ENCODE measurements around the gene ITPK1. TPM values are rescaled to one million over a fixed set of nuclear protein-coding genes. Genes with fewer than 3 reads are reported as not detected.

Gene ITPK1
- total RNA-seq, 4 donors from 2014 or later: 37.5 to 47.5 (median 41.4) TPM

- TF ChIP-seq, protein P1, sequence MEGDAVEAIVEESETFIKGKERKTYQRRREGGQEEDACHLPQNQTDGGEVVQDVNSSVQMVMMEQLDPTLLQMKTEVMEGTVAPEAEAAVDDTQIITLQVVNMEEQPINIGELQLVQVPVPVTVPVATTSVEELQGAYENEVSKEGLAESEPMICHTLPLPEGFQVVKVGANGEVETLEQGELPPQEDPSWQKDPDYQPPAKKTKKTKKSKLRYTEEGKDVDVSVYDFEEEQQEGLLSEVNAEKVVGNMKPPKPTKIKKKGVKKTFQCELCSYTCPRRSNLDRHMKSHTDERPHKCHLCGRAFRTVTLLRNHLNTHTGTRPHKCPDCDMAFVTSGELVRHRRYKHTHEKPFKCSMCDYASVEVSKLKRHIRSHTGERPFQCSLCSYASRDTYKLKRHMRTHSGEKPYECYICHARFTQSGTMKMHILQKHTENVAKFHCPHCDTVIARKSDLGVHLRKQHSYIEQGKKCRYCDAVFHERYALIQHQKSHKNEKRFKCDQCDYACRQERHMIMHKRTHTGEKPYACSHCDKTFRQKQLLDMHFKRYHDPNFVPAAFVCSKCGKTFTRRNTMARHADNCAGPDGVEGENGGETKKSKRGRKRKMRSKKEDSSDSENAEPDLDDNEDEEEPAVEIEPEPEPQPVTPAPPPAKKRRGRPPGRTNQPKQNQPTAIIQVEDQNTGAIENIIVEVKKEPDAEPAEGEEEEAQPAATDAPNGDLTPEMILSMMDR (IDR thresholded peaks at IDR 0.05): no peak
- TF ChIP-seq POLR2A (IDR thresholded peaks at IDR 0.05): no peak
- WGBS, 2 donors: 93 to 96% methylated on average over 18 to 20 of the region's 20 CpGs
- DNase-seq (ENCODE audit: low spot score in 2 of 2): no peak
- intact Hi-C loops (cut with DNase I; ENCODE audit: low total_unique reads): no loop called here
- no peak overlapping the region for H3K4me3 ChIP-seq (ENCODE audit: low read depth, poor library complexity, severe bottlenecking)
These were observed 153.5 kb downstream of the ITPK1 start for GRCh38 chr14:92962031-92962830.

- DNase-seq (ENCODE audit: low spot score in 2 of 2): no peak
- WGBS, 2 donors: 87 to 97% methylated on average over 7 of the region's 7 CpGs
- TF ChIP-seq, protein P1 (IDR thresholded peaks at IDR 0.05): no peak
- no peak for TF ChIP-seq POLR2A (IDR thresholded peaks at IDR 0.05)
- intact Hi-C loops (cut with DNase I; ENCODE audit: low total_unique reads): no loop called here
- no peak overlapping the region for H3K4me3 ChIP-seq (ENCODE audit: low read depth, poor library complexity, severe bottlenecking)
These were observed 154.2 kb downstream of the ITPK1 start for GRCh38 chr14:92961567-92961855.

GRCh38 chr14:92960706-92961566 lies 154.8 kb downstream of the ITPK1 start:
- intact Hi-C loops (cut with DNase I; ENCODE audit: low total_unique reads): no loop called here
- TF ChIP-seq POLR2A (IDR thresholded peaks at IDR 0.05): no peak
- TF ChIP-seq, protein P1 (IDR thresholded peaks at IDR 0.05): no peak
- WGBS, 2 donors: 65 to 80% methylated on average over 17 to 18 of the region's 18 CpGs
- DNase-seq (ENCODE audit: low spot score in 2 of 2): no peak
- H3K4me3 ChIP-seq (ENCODE audit: low read depth, poor library complexity, severe bottlenecking): no peak overlapping the region

- H3K4me3 ChIP-seq (ENCODE audit: low read depth, poor library complexity, severe bottlenecking): no peak overlapping the region
- WGBS, 2 donors: 76 to 81% methylated on average over 30 of the region's 30 CpGs
- no peak for TF ChIP-seq POLR2A (IDR thresholded peaks at IDR 0.05)
- TF ChIP-seq, protein P1 (IDR thresholded peaks at IDR 0.05): no peak
- intact Hi-C loops (cut with DNase I; ENCODE audit: low total_unique reads): no loop called here
- no peak for DNase-seq (ENCODE audit: low spot score in 2 of 2)
These were observed 155.7 kb downstream of the ITPK1 start for GRCh38 chr14:92959761-92960680.

GRCh38 chr14:92959189-92959531 lies 156.6 kb downstream of the ITPK1 start:
- H3K4me3 ChIP-seq (ENCODE audit: low read depth, poor library complexity, severe bottlenecking): no peak overlapping the region
- 73 to 91% methylated on average over 8 to 9 of the region's 10 CpGs for WGBS, 2 donors
- DNase-seq (ENCODE audit: low spot score in 2 of 2): no peak
- TF ChIP-seq POLR2A (IDR thresholded peaks at IDR 0.05): no peak
- TF ChIP-seq, protein P1 (IDR thresholded peaks at IDR 0.05): no peak
- intact Hi-C loops (cut with DNase I; ENCODE audit: low total_unique reads): no loop called here
